Activated T-helper 1 cell treated with anti-CD3 and anti-CD28 coated beads, Interleukin-12 subunit alpha, Interleukin-12 subunit beta, Interleukin-2, Interleukin-4 antibody, amounts not matched to agents 30 ng/mL and 10 ng/mL and 1 ng/mL, durations not matched to agents 14 hours and 24 hours and 36 hours (primary cell): ENCODE data around the gene LCE6A. TPM values are rescaled to one million over a fixed set of nuclear protein-coding genes. Genes with fewer than 3 reads are reported as not detected.

Source experiments
- DNase-seq: peaks from one replicate; pipeline ENCODE4 v3.0.0; 2021; ENCODE audit warnings: low spot score
- H3K27ac Mint-ChIP-seq: one replicate; pipeline ENCODE4 v1.8.0; 2021; ENCODE audit warnings: mild to moderate bottlenecking, mixed read lengths
- H3K27me3 Mint-ChIP-seq: one replicate; pipeline ENCODE4 v1.8.0; 2022; ENCODE audit warnings: mild to moderate bottlenecking, moderate library complexity, mixed read lengths; ENCODE audit not compliant: insufficient read depth
- H3K36me3 Mint-ChIP-seq: one replicate; pipeline ENCODE4 v1.8.0; 2021; ENCODE audit warnings: low read depth, mixed read lengths
- H3K4me1 Mint-ChIP-seq: one replicate; pipeline ENCODE4 v1.8.0; 2021; ENCODE audit warnings: low read depth, mixed read lengths
- H3K4me3 Mint-ChIP-seq: one replicate; pipeline ENCODE4 v1.8.0; 2021; ENCODE audit warnings: mild to moderate bottlenecking, moderate library complexity, mixed read lengths
- H3K9me3 Mint-ChIP-seq: one replicate; pipeline ENCODE4 v1.8.0; 2021; ENCODE audit warnings: mixed read lengths
- intact Hi-C: fragments of 100-400 bp; cut with micrococcal nuclease; formaldehyde crosslinking; loops from one replicate; pipeline ENCODE4 v1.15.1; 2024
- total RNA-seq: library from RNA; stranded (reverse); gene quantifications from 2 replicates; pipeline ENCODE4 v1.2.3, GENCODE V29; 2022

The LCE6A gene
- total RNA-seq, 1 donor from 2014 or later, result not detected

- H3K4me3 Mint-ChIP-seq, result no peak within 1 kb of the TSS
- DNase-seq, result no peak
- no peaks in the 10 kb centered on the region for H3K4me1 Mint-ChIP-seq
- peaks cover 4% of the 10 kb centered on the region for H3K27me3 Mint-ChIP-seq
- intact Hi-C loops, result no loop called here
- H3K27ac Mint-ChIP-seq, result no peak within 1 kb of the TSS
- no peaks in the 10 kb centered on the region for H3K9me3 Mint-ChIP-seq
- H3K36me3 Mint-ChIP-seq, result no peaks in the 10 kb centered on the region
Measured at GRCh38 chr1:152859696-152860095, 17.0 kb downstream of the LCE6A start, which contains the start of gene LCE7A. Gene LCE7A (plus strand): TSS chr1:152859996. CDS start chr1:152860698, 702 bp downstream.

GRCh38 chr1:152860129-152860528 is 17.5 kb downstream of the LCE6A start:
- H3K9me3 Mint-ChIP-seq, result no peaks in the 10 kb centered on the region
- peaks cover 4% of the 10 kb centered on the region for H3K27me3 Mint-ChIP-seq
- H3K4me1 Mint-ChIP-seq, result no peaks in the 10 kb centered on the region
- no peaks in the 10 kb centered on the region for H3K36me3 Mint-ChIP-seq
- no peak for DNase-seq
- H3K27ac Mint-ChIP-seq, result no peak overlapping the region
- no peak overlapping the region for H3K4me3 Mint-ChIP-seq
- intact Hi-C loops, result no loop called here

- intact Hi-C loops, result no loop called here
Measured at GRCh38 chr1:152861374-152861773, 18.7 kb downstream of the LCE6A start.

GRCh38 chr1:152864443-152864842 is 21.8 kb downstream of the LCE6A start:
- intact Hi-C loops, result no loop called here
- DNase-seq, result no peak
- Mint-ChIP-seq H3K4me3 (no peak overlapping the region), H3K27ac (no peak overlapping the region), H3K4me1 (no peaks in the 10 kb centered on the region), H3K36me3 (no peaks in the 10 kb centered on the region), H3K9me3 (no peaks in the 10 kb centered on the region), H3K27me3 (peaks cover 3% of the 10 kb centered on the region)

More at GRCh38 chr1:152861374-152861773, 18.7 kb downstream of the LCE6A start:
- Mint-ChIP-seq H3K27me3 (peaks cover 4% of the 10 kb centered on the region), H3K27ac (no peak overlapping the region), H3K36me3 (no peaks in the 10 kb centered on the region), H3K4me3 (no peak overlapping the region), H3K4me1 (no peaks in the 10 kb centered on the region), H3K9me3 (no peaks in the 10 kb centered on the region)
- no peak for DNase-seq

GRCh38 chr1:152866321-152866720 is 23.7 kb downstream of the LCE6A start:
- no peaks in the 10 kb centered on the region for H3K27me3 Mint-ChIP-seq
- intact Hi-C loops, result loop anchor here (5.0 kb wide), 1 partner anchor 411 kb away; no protein-coding TSS in a partner anchor
- H3K36me3 Mint-ChIP-seq, result no peaks in the 10 kb centered on the region
- DNase-seq, result no peak
- no peaks in the 10 kb centered on the region for H3K4me1 Mint-ChIP-seq
- H3K27ac Mint-ChIP-seq, result no peak overlapping the region
- no peaks in the 10 kb centered on the region for H3K9me3 Mint-ChIP-seq
- H3K4me3 Mint-ChIP-seq, result no peak overlapping the region

GRCh38 chr1:152869808-152870419 is 27.3 kb downstream of the LCE6A start:
- Mint-ChIP-seq H3K4me3 (no peak overlapping the region), H3K36me3 (no peaks in the 10 kb centered on the region), H3K27ac (no peak overlapping the region), H3K27me3 (peaks cover 2% of the 10 kb centered on the region), H3K4me1 (no peaks in the 10 kb centered on the region), H3K9me3 (no peaks in the 10 kb centered on the region)
- DNase-seq, result peak; percentile 23
- intact Hi-C loops, result loop anchor here (1.0 to 5.0 kb wide), 3 partner anchors 57 to 407 kb away; no protein-coding TSS in a partner anchor

GRCh38 chr1:152870831-152871730 is 28.4 kb downstream of the LCE6A start:
- DNase-seq, result no peak
- H3K4me3 Mint-ChIP-seq, result no peak overlapping the region

GRCh38 chr1:152871731-152872126 is 29.1 kb downstream of the LCE6A start:
- peaks cover 7% of the 10 kb centered on the region for H3K27me3 Mint-ChIP-seq
- H3K27ac Mint-ChIP-seq, result no peak overlapping the region
- DNase-seq, result no peak
- no peaks in the 10 kb centered on the region for H3K36me3 Mint-ChIP-seq
- H3K4me3 Mint-ChIP-seq, result no peak overlapping the region
- intact Hi-C loops, result no loop called here
- no peaks in the 10 kb centered on the region for H3K9me3 Mint-ChIP-seq
- H3K4me1 Mint-ChIP-seq, result no peaks in the 10 kb centered on the region

More at GRCh38 chr1:152870831-152871730, 28.4 kb downstream of the LCE6A start:
- Mint-ChIP-seq H3K27ac (no peak overlapping the region), H3K27me3 (peaks cover 7% of the 10 kb centered on the region), H3K4me1 (no peaks in the 10 kb centered on the region), H3K36me3 (no peaks in the 10 kb centered on the region), H3K9me3 (no peaks in the 10 kb centered on the region)
- intact Hi-C loops, result no loop called here

- intact Hi-C loops, result no loop called here
- no peak overlapping the region for H3K4me3 Mint-ChIP-seq
- H3K4me1 Mint-ChIP-seq, result no peaks in the 10 kb centered on the region
- H3K27ac Mint-ChIP-seq, result no peak overlapping the region
- no peaks in the 10 kb centered on the region for H3K9me3 Mint-ChIP-seq
- H3K27me3 Mint-ChIP-seq, result peaks cover 7% of the 10 kb centered on the region
- no peak for DNase-seq
- H3K36me3 Mint-ChIP-seq, result no peaks in the 10 kb centered on the region
Measured at GRCh38 chr1:152873495-152873894, 30.8 kb downstream of the LCE6A start.

GRCh38 chr1:152876827-152877226 is 34.2 kb downstream of the LCE6A start:
- Mint-ChIP-seq H3K36me3 (no peaks in the 10 kb centered on the region), H3K4me3 (no peak overlapping the region), H3K27ac (no peak overlapping the region), H3K27me3 (peaks cover 6% of the 10 kb centered on the region), H3K4me1 (no peaks in the 10 kb centered on the region), H3K9me3 (no peaks in the 10 kb centered on the region)
- intact Hi-C loops, result no loop called here
- DNase-seq, result no peak

GRCh38 chr1:152878042-152878441 is 35.4 kb downstream of the LCE6A start, which contains the start of gene SMCP:
Gene SMCP (plus strand): TSS chr1:152878322. CDS start chr1:152884423, 6,101 bp downstream.
- no peaks in the 10 kb centered on the region for H3K4me1 Mint-ChIP-seq
- no peak within 1 kb of the TSS for H3K27ac Mint-ChIP-seq
- intact Hi-C loops, result no loop called here
- H3K36me3 Mint-ChIP-seq, result no peaks in the 10 kb centered on the region
- H3K9me3 Mint-ChIP-seq, result no peaks in the 10 kb centered on the region
- peaks cover 5% of the 10 kb centered on the region for H3K27me3 Mint-ChIP-seq
- no peak for DNase-seq
- no peak within 1 kb of the TSS for H3K4me3 Mint-ChIP-seq

GRCh38 chr1:152879559-152880198 is 37.0 kb downstream of the LCE6A start:
- no peak overlapping the region for H3K27ac Mint-ChIP-seq
- DNase-seq, result no peak
- peaks cover 5% of the 10 kb centered on the region for H3K27me3 Mint-ChIP-seq
- H3K4me3 Mint-ChIP-seq, result no peak overlapping the region
- no peaks in the 10 kb centered on the region for H3K4me1 Mint-ChIP-seq
- H3K36me3 Mint-ChIP-seq, result no peaks in the 10 kb centered on the region
- no peaks in the 10 kb centered on the region for H3K9me3 Mint-ChIP-seq
- intact Hi-C loops, result no loop called here

GRCh38 chr1:152880316-152880715 is 37.7 kb downstream of the LCE6A start:
- H3K27ac Mint-ChIP-seq, result no peak overlapping the region
- intact Hi-C loops, result no loop called here
- H3K36me3 Mint-ChIP-seq, result no peaks in the 10 kb centered on the region
- no peak for DNase-seq
- no peaks in the 10 kb centered on the region for H3K9me3 Mint-ChIP-seq
- no peak overlapping the region for H3K4me3 Mint-ChIP-seq
- no peaks in the 10 kb centered on the region for H3K4me1 Mint-ChIP-seq
- peaks cover 5% of the 10 kb centered on the region for H3K27me3 Mint-ChIP-seq
